NCI-H146 treated with DMSO at 0.1 percent for 48 hours (cell line): ENCODE measurements around the gene RUNX1.
A peak's percentile ranks its signal among the peaks of the same experiment; 100 is the strongest.

Experiments
- DNase-seq: peaks from one replicate; lab custom pipeline; 2025; ENCODE audit not compliant: unreplicated experiment; lab: John Stamatoyannopoulos, UW

Gene RUNX1

GRCh38 chr21:34905218-34905537, 143.9 kb downstream of the RUNX1 start:
- DNase-seq = no peak

- DNase-seq = no peak
These were observed 144.4 kb downstream of the RUNX1 start for GRCh38 chr21:34904526-34905217.

- DNase-seq = no peak
These were observed 148.7 kb downstream of the RUNX1 start for GRCh38 chr21:34900376-34900775.

- DNase-seq = no peak
These were observed 149.3 kb downstream of the RUNX1 start for GRCh38 chr21:34899760-34900159.

- DNase-seq = no peak
These were observed 149.8 kb downstream of the RUNX1 start for GRCh38 chr21:34899302-34899701.

- DNase-seq = no peak
These were observed 151.3 kb downstream of the RUNX1 start for GRCh38 chr21:34897828-34898227.

- DNase-seq = no peak
These were observed 154.7 kb downstream of the RUNX1 start for GRCh38 chr21:34894401-34894800.

- DNase-seq = no peak
These were observed 156.9 kb downstream of the RUNX1 start for GRCh38 chr21:34892209-34892608.

GRCh38 chr21:34891613-34891943, 157.5 kb downstream of the RUNX1 start:
- no peak for DNase-seq

GRCh38 chr21:34890724-34891612, 158.1 kb downstream of the RUNX1 start:
- no peak for DNase-seq

- no peak for DNase-seq
These were observed 158.7 kb downstream of the RUNX1 start for GRCh38 chr21:34890470-34890723.

- peak; percentile 18 for DNase-seq
These were observed 159.2 kb downstream of the RUNX1 start for GRCh38 chr21:34889676-34890469.

- peak; percentile 38 for DNase-seq
These were observed 159.8 kb downstream of the RUNX1 start for GRCh38 chr21:34889320-34889675.

- peak; percentile 65 for DNase-seq
These were observed 160.4 kb downstream of the RUNX1 start for GRCh38 chr21:34888569-34889319.

- DNase-seq = peak; percentile 9
These were observed 161.2 kb downstream of the RUNX1 start for GRCh38 chr21:34887725-34888568.

GRCh38 chr21:34887105-34887442, 162.0 kb downstream of the RUNX1 start:
- DNase-seq = no peak

- no peak for DNase-seq
These were observed 162.6 kb downstream of the RUNX1 start for GRCh38 chr21:34886240-34887104.

GRCh38 chr21:34885626-34886239, 163.4 kb downstream of the RUNX1 start:
- DNase-seq = no peak

- DNase-seq = no peak
These were observed 164.0 kb downstream of the RUNX1 start for GRCh38 chr21:34885125-34885524.
